Measurements from ENCODE around the gene LMAN1L.

The LMAN1L gene

DNA sequence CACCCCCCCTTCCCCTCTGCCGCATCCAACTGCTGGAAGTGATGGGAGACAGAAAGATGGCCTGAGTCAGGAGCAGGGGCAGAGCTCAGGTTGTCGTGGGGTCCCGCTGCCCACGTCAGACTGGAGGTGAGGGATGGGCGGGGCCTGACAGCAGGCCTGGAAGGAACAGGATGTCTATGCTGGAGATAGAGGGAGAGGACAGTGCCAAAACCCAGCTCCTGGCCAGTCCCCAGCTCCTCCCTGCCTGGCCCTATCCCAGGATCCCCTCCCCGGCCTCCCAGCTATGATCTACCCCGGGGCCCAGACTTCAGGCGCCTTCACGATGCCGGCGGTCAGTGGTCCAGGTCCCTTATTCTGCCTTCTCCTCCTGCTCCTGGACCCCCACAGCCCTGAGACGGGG is at the start of gene LMAN1L:
Gene LMAN1L, plus strand, starts transcription at position 303 of the 400 bp plus-strand sequence. Its CDS starts 20 bp downstream, at position 323.
- no peak for DNase-seq

DNA sequence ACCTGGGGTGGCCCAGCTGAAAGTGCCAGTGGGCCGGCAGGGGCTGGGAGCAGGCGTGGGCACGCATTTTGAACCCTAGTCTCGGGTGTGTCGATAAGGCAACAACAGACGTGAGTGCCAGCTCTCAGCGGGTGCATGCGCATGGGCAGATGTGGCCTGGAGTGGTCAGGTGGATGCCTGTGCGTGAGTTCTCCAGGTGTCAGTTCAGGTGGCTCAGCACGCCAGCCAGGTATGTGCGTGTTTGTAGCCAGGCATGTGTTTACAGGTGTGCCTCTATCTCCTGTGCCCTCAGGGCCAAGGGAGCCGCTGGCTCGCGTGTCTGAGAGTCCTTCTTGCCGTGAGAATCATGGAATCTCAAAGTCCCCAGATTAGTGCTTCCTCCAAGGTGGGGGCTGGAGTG is 49.2 kb upstream of the LMAN1L start:
- DNase-seq = no peak

DNA sequence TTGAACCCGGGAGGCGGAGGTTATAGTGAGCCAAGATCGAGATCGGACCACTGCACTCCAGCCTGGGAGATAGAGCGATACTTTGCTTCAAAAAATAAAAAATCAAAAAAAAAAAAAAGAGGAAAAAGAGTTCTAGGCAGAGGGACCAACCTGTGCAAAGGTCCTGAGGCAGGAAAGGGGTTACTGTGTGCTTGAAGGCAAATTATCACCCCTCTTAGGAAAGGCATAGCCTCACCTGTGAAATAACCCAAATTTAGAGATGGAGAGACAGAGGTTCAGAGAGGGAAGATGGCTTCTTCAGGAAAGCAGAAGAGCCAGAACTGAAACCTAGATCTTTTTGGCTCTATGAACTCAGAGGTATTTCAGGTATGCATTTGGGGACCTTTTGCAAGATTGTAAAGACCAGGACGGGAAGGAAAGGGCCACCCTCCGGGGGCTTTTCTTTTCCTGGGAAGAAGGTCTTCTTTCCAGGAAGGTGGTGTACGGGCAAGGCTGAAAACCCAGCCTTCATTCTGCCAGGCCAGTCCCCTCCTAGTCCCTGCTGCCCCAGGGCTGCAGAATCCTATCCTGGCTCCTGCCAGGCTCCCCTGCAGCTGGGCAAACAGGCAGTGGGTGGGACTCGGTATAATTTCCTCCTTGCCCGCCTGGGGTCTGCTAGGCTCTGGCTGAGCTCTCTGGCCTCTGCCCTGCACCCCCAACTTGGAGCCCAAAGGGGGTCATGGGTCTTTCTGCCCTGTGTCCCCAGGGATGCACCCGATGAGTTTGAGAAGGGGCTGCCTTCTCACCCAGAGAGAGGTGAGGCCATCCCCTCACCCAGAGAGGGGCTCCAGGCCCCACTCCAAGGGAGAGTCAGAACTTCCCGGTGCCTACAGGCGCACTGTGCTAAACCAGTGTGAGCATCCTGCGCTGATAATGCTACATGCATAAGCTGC is 45.2 kb upstream of the LMAN1L start:
- DNase-seq = no peak

DNA sequence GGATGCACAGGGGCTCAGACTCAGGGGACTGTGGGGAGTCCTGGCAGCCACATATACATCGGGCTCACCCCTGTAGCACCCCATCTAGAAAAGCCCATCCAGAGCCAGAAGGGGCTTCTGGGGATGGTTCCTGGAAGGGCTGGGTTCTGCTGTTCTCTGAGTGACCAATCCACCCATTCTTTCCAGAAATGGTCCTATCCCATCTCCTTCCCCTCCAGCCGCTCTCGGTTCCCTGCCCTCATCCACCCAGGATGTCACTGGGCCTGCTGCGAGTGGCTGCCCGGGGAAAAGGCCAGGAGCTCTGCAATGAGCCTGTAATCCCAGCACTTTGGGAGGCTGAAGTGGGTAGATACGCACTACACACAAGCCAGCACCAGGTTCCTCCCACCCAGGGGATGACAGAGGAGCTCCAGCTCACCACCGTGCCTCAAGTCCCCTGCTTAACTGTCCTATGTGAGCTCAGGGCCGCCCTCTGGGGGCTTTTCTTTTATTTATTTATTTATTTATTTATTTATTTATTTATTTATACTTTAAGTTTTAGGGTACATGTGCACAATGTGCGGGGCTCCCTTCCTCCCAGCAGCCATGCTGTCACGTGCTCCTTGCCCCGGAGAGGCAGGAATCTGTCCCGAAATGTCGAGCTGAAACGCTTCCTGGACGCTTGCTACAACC is 44.4 kb upstream of the LMAN1L start:
- no peak for DNase-seq

DNA sequence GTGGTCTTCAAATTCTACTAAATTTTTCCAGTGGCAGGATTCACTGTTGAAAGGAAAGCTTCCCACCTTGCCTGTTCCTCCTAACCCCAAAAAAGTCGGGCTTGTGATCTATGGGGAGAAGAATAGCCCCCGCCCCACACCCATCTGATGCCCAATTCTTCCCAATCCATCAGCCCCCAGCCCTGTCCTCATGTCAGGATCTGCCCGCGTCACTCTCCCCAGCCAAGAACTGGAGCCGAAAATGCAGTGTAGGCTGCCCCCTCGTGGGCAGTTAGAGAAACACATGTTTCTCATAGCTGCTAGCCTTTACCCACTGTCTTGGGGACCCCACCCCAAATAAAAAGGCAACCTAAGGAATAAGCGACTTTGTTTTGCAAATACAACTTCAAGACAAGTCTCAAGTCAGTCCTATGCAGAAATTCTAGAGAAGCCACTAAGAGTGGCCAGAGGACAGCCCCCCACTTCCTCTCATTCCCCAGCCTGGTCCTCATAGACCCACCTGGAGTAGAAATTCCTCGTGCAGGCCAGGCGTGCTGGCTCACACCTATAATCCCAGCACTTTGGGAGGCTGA is 43.8 kb upstream of the LMAN1L start:
- DNase-seq = peak; percentile 65 to 71

DNA sequence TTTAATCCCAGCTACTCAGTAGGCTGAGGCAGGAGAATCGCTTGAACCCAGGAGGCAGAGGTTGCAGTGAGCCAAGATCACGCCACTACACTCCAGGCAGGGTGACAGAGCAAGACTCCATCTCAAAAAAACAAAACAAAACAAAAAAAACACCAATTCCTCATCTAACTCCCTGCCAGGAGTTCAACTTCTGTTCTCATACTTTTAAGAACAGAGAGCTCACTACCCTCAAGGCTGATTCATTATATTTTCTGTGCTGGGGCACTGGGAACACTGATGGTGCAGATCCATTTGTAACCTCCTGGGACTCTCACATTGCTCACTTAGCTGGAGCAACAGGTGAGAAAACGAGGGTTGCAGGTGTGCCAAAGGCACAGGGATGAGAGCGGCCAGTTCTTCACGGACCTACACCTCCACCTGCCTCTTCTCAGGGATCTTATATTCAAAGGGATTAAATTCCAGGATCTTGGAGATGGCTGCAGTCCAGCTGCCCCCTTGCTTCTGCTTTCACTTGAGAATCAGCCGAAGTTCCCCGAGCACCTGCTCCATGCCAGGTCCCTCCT is 43.1 kb upstream of the LMAN1L start:
- no peak for DNase-seq

DNA sequence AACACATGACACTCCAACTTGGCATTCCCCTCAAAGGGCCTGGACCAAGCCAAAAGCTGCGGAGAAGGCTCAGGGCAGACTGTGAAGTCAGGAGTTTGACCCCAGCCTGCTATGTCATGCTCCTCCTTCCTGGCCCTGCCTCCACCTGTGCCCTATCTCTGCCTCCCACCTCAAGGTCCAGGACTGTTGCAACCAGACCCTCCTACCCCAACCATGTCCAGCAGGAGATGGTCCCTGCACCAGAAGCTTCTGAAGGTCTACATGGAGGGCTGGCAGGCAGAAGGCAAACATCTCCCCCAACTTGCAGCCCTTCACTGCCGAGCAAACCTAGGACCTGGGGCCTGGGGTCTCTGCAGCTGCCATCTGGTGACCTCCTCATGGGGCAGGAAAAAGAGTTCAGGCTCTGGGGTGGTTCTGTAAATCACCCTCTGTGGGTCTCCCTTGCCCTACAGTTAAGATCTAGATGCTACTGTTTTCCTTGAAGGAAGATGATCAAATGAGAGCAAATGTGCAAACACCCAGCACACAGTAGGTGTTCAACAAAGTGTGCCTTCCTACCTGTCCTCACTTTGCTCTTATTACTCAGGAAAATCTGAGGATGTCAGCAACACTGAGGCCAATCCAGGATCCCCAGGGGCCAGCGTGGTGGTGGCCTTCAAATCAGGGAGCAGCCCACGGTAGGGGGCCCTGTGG is 42.3 kb upstream of the LMAN1L start:
- no peak for DNase-seq

DNA sequence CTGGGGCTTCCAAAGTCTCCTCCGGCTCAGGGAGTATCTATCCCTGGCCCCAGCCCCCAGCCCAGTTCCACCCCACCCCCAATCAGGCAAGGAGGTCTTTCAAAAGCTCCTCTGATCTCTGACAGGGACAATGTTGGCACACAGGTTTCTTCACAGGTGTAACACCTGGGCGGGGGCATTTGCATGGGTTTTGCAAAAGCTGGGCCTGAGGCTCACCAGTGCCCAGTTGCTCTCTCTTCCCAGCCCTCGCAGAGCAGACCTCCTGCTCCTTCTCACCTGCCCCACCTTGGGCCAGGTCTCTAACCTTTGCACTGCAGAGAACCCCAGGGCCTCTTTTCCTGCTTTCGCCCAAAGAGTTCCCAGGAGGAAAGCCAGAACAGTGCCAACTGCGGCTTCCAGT is 39.3 kb upstream of the LMAN1L start:
- no peak for DNase-seq

DNA sequence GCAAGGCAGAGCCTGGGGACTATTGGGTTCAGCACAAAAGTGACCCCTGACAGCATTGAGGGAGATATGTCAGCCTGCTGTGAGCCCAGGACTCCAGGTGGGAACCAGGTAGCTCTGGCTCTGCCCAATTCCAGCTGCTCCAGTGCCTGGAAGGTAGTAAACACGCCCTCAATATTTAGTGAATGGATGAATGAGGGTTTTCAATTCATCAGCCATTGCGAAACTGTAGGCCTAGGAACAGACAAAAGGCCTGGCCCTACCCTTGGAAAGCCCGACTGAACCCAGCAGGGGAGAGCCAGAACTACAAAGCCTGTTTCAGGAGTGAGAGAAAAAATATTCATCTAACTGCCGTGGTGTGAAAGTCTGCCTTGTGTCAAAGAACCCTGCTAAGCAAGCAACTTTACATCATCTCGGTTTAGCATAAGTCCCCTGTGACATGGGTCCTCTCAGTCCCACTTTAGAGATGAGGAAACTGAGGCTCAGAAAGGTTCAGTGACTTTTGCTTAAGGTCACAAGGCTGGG is 38.8 kb upstream of the LMAN1L start:
- no peak for DNase-seq

DNA sequence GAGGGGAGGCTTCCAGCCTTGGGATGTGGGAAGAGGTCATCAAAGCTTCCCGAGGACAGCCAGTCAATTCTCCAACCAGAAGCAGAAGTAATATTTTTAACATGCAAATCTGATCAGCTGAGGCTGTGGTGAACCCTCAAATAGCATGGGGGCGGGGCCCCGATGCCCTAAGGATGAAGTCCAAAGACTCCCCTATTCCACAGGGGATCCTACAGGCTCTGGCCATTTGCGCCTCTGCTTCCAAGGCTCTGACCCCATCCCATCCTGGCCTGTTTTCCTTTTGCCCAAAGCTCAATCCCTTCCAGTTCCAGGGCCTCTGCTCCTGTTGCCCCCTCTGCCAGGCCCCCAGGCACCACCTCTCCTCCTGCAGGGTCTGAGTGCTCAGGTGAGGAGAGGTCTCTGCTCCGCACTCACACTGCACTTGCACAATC is 37.5 kb upstream of the LMAN1L start:
- DNase-seq = no peak

DNA sequence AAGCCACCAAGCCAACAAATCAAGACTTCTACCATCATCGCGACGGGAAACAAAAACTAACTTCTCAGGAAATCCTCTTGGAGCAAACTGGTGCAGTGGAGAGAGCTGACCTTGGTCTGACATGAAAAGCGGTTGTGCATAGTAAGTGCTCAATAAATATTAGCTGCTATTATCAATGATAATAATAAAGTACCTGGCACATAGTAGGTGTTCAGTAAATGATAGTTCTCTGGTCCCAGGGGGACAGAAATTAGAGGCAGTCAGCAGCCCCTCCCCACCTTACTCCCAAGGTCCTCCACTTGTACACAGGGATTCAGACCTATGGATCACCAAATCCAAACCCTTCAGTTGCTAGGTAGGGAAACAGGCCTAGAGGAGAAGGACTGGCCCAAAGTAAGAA is 36.7 kb upstream of the LMAN1L start:
- no peak for DNase-seq

DNA sequence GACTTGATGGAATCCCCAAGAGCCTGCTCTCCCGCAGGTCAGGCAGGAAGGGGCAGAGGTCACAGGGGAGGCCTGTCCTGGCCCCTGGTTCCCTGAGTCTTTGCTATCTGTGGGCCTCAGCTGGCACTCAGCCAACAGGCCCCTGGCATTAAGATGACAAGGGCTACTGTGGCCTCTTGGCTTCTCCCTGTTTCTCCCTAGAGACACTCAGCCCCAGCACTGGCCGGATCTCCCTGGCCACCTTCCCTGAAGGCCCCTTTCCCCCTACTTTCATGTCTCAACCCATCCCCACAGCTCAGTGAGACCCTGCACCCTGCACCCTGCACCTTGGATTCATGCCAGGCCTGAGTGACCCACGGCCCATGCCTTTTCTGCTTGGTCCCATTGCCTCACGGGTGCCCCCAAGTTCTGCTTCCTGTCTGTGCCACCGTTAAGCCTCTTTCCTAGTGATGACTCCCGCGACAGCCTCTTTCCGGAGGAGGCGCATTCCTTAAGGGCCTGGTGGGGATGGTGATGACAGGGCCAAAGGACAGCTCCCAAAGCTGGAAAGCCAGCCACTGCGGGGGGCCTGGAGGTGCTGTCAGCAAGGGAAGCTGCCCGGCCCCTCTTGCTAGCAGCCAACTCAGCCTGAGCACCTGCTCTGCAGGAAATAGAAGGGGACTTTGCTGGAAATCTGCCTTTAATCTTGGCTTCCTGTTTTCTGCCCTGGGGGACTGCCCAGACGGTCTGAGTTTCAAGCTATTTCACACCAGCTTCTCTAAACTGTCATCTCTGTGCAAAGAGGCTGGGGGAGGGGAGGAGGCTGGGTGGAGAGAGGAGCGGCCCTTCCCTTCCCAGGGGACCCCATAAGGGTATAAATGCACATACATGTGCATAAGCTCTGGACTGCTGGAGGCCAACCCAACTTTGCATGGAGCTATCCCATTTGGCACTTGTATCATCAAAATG is 35.5 kb upstream of the LMAN1L start:
- peak; percentile 78 to 82 for DNase-seq

DNA sequence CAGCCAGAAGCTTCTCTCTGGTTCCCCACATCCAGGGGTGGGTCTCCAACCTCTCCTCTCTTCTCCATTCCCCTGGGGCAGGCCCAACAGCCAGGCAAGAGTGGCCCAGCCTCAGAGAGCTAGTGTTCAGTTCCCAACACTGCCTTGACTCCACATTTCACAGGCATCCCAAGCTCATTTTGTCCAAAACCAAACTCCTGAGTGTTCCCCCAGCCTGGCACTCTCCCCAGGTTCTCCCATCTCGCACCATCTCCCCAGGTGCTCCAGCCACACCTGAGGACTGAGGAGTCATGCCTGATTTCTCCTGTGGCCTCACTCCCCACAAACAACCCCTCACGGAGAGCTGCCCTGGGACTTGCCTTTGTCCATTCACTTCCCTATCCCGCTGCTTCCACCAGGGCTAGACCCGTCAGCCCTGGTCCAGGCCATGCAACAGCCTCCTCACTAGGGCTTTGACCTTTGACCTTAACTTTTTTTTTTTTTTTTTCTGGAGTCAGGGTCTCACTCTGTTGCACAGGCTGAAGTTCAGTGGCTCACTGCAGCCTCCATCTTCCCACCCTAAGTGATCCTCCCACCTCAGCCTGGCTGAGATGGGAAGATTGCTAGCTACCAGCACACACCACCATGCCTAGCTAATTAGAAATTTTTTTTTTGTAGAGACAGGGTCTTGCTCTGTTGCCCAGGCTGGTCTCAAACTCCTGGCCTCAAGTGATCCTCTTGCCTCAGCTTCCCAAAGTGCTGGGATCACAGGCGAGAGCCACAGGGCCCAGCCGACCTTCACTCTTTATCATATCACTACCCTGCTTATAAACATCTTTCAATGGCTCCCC is 34.7 kb upstream of the LMAN1L start:
- DNase-seq = peak in 1 of 2 donors; percentile 29

DNA sequence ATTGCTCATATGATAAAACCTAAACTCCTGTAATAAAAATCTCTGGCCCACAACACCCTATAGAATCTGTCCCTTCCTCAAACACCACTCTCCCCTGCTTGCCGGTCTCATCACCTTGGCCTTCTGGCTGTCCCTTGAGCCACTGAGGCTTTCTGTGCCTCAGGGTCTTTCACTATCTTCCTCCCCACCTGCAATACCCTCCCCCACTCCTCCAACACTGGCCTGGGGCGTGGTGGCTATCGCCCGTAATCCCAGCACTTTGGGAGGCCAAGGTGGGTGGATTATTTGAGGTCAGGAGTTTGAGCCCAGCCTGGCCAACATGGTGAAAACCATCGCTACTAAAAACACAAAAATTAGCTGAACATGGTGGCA is 34.0 kb upstream of the LMAN1L start:
- DNase-seq = no peak

DNA sequence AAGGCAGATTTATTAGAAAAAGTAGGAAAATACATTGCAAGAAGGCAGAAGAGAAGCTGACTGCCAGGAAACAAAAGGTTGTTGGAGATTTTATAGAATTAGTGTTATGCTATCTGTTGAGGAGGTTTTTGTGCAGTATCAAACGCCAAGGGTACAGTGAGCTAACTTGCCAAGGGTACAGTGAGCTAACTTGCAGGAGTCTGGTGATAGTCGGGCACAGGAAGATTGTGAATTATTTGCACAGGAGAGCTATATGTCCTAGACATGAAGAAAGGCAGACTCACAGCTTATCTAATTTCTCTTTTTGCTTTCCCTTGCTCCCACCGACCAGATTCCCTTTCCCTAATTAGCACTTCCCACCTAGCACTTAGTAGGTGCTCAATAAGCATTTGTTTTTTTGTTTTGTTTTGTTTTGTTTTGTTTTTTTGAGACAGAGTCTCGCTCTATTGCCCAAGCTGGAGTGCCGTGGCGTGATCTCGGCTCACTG is 33.4 kb upstream of the LMAN1L start:
- no peak for DNase-seq

DNA sequence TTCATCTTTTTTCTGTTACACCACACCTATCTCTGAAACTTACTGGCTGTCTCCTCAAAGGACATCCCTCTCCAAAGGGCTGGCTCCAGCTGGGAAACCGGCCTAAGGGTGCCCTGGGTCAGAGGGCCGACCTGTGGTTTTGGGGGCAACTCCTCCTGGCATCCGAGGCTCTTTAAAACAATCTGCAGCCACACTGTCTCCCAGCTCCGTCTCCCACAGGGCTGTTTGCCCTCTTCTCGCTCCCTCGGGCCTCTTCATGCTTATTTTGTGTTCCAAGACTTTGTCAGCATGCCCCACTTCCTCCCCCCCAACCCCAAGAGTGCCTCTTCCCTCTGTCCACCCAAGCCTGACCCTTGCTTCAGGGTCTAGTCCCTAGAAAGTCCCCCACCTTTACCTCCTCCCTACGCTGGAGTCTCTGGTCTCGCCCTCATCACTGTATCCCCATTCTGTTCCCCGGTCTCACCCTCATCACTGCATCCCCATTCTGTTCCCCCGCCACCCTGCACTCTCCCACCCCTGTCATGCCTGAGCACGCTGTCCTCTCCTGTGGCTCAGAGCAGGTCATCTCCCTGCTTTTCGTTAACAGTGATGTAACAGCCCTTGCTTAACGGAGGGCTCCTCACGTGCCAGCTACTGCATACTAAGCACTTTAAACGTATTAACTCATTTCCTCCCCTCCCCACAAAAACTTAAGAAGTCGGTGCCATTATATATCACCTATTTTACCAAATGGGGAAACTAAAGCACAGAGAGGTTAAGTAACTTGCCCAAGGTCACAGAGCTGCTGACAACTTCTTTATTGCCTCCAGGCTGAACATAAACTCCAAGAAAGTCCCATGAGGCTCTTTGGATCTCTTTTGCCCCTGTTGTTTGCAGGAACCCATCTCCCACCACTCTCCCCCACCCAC is 31.9 kb upstream of the LMAN1L start:
- DNase-seq = peak; percentile 68 to 77

DNA sequence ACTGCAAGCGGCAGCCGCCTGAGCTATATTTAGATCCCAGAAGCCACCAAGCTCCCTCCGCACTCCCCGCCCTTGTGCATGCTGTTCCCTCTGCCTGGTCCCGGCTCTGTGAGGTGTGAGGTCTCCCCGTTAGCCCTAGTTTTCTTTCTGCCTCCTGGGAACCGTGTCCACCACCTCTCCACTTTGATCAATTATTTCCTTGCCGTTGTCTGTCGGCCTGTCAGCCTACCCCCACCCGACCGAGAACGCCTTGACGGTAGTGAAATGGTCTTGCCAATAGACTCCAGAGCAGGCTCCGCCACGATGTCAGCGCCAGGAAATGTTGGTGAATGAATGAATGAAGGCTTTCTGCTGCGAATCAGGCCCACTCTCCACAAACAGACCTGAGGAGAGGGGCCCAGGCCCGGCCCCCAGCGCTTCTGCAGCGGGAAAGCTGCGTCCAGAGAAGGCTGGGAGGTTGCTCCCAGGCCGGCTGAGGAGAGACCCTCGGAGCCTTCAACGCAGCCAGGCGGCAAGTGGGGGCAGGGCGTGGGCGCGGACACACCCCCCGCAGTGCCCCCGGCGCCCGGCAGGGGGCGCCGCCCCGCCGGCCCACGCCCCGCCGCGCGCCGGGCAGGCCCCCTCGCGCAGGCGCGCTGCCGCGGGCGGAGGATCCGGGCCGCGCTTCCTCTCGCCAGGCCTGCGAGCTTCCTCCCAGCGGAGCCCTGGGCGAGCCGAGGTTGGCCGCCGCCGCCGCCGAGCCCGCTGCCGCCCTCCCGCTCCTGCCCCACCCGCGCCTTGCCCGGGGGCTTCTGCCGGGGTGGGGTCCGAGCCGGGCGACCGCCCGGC is 31.0 kb upstream of the LMAN1L start, which contains the start of gene CSK:
Gene CSK, plus strand, starts transcription at position 650 of the 828 bp plus-strand sequence. CDS start 16,218 bp downstream, outside the sequence.
- DNase-seq = peak; percentile 84 to 88
